Measurements from ENCODE around the gene DRD4.

DNA sequence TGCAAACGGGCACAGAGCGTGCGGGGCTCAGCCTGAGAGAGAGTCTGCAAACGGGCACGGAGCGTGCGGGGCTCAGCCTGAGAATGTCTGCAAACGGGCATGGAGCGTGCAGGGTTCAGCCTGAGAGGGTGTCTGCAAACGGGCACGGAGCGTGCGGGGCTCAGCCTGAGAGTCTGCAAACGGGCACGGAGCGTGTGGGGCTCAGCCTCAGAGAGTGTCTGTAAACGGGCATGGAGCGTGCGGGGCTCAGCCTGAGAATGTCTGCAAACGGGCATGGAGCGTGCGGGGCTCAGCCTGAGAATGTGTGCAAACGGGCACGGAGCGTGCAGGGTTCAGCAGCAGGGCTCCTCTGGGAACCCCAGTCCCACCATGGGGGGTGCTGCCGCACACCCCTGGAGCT is 47.3 kb upstream of the DRD4 start:
- TF ChIP-seq, protein P1, sequence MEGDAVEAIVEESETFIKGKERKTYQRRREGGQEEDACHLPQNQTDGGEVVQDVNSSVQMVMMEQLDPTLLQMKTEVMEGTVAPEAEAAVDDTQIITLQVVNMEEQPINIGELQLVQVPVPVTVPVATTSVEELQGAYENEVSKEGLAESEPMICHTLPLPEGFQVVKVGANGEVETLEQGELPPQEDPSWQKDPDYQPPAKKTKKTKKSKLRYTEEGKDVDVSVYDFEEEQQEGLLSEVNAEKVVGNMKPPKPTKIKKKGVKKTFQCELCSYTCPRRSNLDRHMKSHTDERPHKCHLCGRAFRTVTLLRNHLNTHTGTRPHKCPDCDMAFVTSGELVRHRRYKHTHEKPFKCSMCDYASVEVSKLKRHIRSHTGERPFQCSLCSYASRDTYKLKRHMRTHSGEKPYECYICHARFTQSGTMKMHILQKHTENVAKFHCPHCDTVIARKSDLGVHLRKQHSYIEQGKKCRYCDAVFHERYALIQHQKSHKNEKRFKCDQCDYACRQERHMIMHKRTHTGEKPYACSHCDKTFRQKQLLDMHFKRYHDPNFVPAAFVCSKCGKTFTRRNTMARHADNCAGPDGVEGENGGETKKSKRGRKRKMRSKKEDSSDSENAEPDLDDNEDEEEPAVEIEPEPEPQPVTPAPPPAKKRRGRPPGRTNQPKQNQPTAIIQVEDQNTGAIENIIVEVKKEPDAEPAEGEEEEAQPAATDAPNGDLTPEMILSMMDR (conservative IDR thresholded peaks at IDR 0.05; ENCODE audit: low read depth, low read length): no peak
- TF ChIP-seq EZH2 (IDR thresholded peaks at IDR 0.05; ENCODE audit: low read length, unreplicated experiment): no peak
- TF ChIP-seq EZH2phosphoT487 (IDR thresholded peaks at IDR 0.05; ENCODE audit: borderline replicate concordance, low read length): no peak
